Bronchial epithelial cell (primary cell): ENCODE data around the gene SGSM1. TPM values are rescaled to one million over a fixed set of nuclear protein-coding genes. Genes with fewer than 3 reads are reported as not detected.

Experiments used
- DNase-seq: peaks from one replicate; pipeline ENCODE4 v3.0.0-alpha.2; 2010; ENCODE audit warnings: low read depth
- FAIRE-seq: peaks from 2 replicates; lab custom pipeline; 2011; peaks lifted over from hg19 to GRCh38; lab: Jason Lieb, UNC
- H3K27me3 ChIP-seq: 2 replicates; pipeline ENCODE4 v1.5.1; 2011; ENCODE audit warnings: low read length; ENCODE audit not compliant: control insufficient read depth, insufficient read depth
- H3K36me3 ChIP-seq: 2 replicates; pipeline ENCODE4 v1.5.1; 2011; ENCODE audit warnings: low read length; ENCODE audit not compliant: control insufficient read depth, insufficient read depth
- H3K4me3 ChIP-seq: 2 replicates; pipeline ENCODE4 v1.5.1; 2011; ENCODE audit warnings: mild to moderate bottlenecking, low read depth, low read length, control low read depth
- CTCF ChIP-seq: IDR thresholded peaks from 2 replicates; pipeline ENCODE4 v1.5.1; 2011; ENCODE audit warnings: mild to moderate bottlenecking, moderate library complexity, low read length, control low read depth, inconsistent platforms; ENCODE audit not compliant: insufficient read depth, severe bottlenecking
- total RNA-seq: library from RNA; depleted of rRNA; stranded (reverse); fragments of >200 nt; gene quantifications from 2 replicates; pipeline ENCODE4 v1.2.1, GENCODE V29; 2014

SGSM1 gene
- total RNA-seq, 1 donor from 2014 or later: not detected

- no peak for FAIRE-seq
- no peaks in the 10 kb centered on the region for H3K27me3 ChIP-seq
- no peaks in the 10 kb centered on the region for H3K36me3 ChIP-seq
- no peak overlapping the region for H3K4me3 ChIP-seq
- no peak for TF ChIP-seq CTCF
- no peak for DNase-seq
Measured at GRCh38 chr22:24868979-24869378, 63.0 kb downstream of the SGSM1 start.

GRCh38 chr22:24871611-24872205 lies 65.7 kb downstream of the SGSM1 start:
- no peak for FAIRE-seq
- H3K4me3 ChIP-seq: no peak overlapping the region
- TF ChIP-seq CTCF: no peak
- no peaks in the 10 kb centered on the region for H3K27me3 ChIP-seq
- DNase-seq: no peak
- H3K36me3 ChIP-seq: no peaks in the 10 kb centered on the region

GRCh38 chr22:24873226-24873625 lies 67.2 kb downstream of the SGSM1 start:
- H3K27me3 ChIP-seq: no peaks in the 10 kb centered on the region
- TF ChIP-seq CTCF: no peak
- H3K36me3 ChIP-seq: no peaks in the 10 kb centered on the region
- FAIRE-seq: no peak
- DNase-seq: no peak
- no peak overlapping the region for H3K4me3 ChIP-seq

- H3K27me3 ChIP-seq: no peaks in the 10 kb centered on the region
- DNase-seq (no peak), FAIRE-seq (no peak)
- no peaks in the 10 kb centered on the region for H3K36me3 ChIP-seq
- TF ChIP-seq CTCF: no peak
- no peak overlapping the region for H3K4me3 ChIP-seq
Measured at GRCh38 chr22:24875862-24876506, 70.0 kb downstream of the SGSM1 start.

GRCh38 chr22:24876700-24877099 lies 70.7 kb downstream of the SGSM1 start:
- TF ChIP-seq CTCF: no peak
- Histone ChIP-seq H3K27me3 (no peaks in the 10 kb centered on the region), H3K36me3 (no peaks in the 10 kb centered on the region), H3K4me3 (no peak overlapping the region)
- DNase-seq (no peak), FAIRE-seq (peak; percentile 32)
